ENCODE results near the gene ASAP2. TPM values are rescaled to one million over a fixed set of nuclear protein-coding genes. Genes with fewer than 3 reads are reported as not detected.

Gene ASAP2
- total RNA-seq, 1 experiment from 2014 or later, result 12.6 TPM

DNA sequence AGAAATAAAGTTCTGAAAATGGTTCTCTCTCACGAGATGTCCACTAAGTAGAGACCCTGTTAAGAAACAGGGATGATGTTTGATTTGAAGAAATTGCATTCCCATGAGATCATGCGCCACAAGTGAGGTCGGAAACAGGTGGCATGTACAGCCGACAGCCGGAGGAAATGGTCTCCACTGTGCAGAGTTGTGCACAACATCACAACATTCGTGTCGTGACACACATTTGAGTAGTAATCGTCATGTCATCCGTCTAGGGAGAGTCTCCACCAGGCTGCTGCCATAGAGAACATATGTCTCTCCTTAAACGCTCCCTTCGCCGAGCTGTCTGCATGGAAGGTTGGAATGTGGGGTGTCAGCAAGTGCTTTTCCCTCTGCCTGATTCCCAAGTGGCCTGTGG, 84.7 kb downstream of the ASAP2 start:
- H3K27ac ChIP-seq (ENCODE audit: insufficient read length, low read depth, low read length), result no peak overlapping the region
- H4K8ac ChIP-seq (replicated peaks; ENCODE audit: insufficient read length, low read depth, low read length), result no peak overlapping the region
- TF ChIP-seq CTCF (conservative IDR thresholded peaks at IDR 0.05), result no peak
- no peak overlapping the region for H2BK5ac ChIP-seq (ENCODE audit: insufficient read length, low read length)
- H3K27me3 ChIP-seq (ENCODE audit: insufficient read depth, low read length), result no peaks in the 10 kb centered on the region
- no peak overlapping the region for H3K4ac ChIP-seq (ENCODE audit: low read depth, low read length)
- H2BK12ac ChIP-seq (ENCODE audit: insufficient read length, low read depth, low read length), result no peak overlapping the region
- no peak overlapping the region for H2BK120ac ChIP-seq (ENCODE audit: low read depth, low read length, poor library complexity, severe bottlenecking)
- H3K4me1 ChIP-seq (ENCODE audit: insufficient read depth, low read length), result peaks cover 9% of the 10 kb centered on the region; the same call in 1 of the 2 replicates
- Mint-ChIP-seq H3K27me3 (ENCODE audit: low read depth) (no peaks in the 10 kb centered on the region), H3K9me3 (no peaks in the 10 kb centered on the region), H3K36me3 (ENCODE audit: insufficient read depth in 1 of 3, low read depth in 3 of 3) (peaks cover 0 to 14% (median 0%) of the 10 kb centered on the region in 3 experiments; a peak in 4 of 7 replicates), H3K27ac (no peak overlapping the region), H3K4me3 (no peak overlapping the region), H3K4me1 (peaks cover 31 to 40% of the 10 kb centered on the region in 2 experiments)
- H3K9me3 ChIP-seq (ENCODE audit: control insufficient read depth, low read depth, low read length), result no peaks in the 10 kb centered on the region
- H4K5ac ChIP-seq (ENCODE audit: insufficient read length, low read depth, low read length), result no peak overlapping the region
- H3K79me2 ChIP-seq (ENCODE audit: insufficient read depth, low read length), result no peaks in the 10 kb centered on the region
- H4K91ac ChIP-seq (ENCODE audit: insufficient read length, low read depth, low read length), result no peak overlapping the region
- no peak overlapping the region for H3K14ac ChIP-seq (ENCODE audit: insufficient read depth, low read length)
- WGBS (ENCODE audit: extremely low coverage, insufficient read length, low lambda C conversion rate), result no CpG with 5 or more reads among the region's 12 CpGs
- no peak overlapping the region for H3K23ac ChIP-seq (ENCODE audit: insufficient read length, low read depth, low read length)
- no peaks in the 10 kb centered on the region for H3K23me2 ChIP-seq (ENCODE audit: insufficient read length, low read depth, low read length, poor library complexity, severe bottlenecking)
- no peak overlapping the region for H2AK5ac ChIP-seq (ENCODE audit: insufficient read length, low read length)
- H2BK20ac ChIP-seq (ENCODE audit: low read depth, low read length, poor library complexity, severe bottlenecking), result no peak overlapping the region
- no peak overlapping the region for H3K18ac ChIP-seq (ENCODE audit: insufficient read length, low read depth, low read length)
- no peak for DNase-seq
- no peaks in the 10 kb centered on the region for H4K20me1 ChIP-seq (ENCODE audit: control insufficient read depth, insufficient read depth, insufficient read length)
- H3K4me2 ChIP-seq (ENCODE audit: insufficient read depth, insufficient read length, low read length), result no peak overlapping the region
- no peaks in the 10 kb centered on the region for H3K79me1 ChIP-seq (ENCODE audit: insufficient read depth, low read depth, low read length, poor library complexity, severe bottlenecking)
- no peak overlapping the region for H2AFZ ChIP-seq (ENCODE audit: low read length)
- H3T11ph ChIP-seq (ENCODE audit: low read length), result no peak overlapping the region
- H2BK15ac ChIP-seq (ENCODE audit: low read depth, low read length), result no peak overlapping the region
- no peak overlapping the region for H3K9ac ChIP-seq (ENCODE audit: extremely low read depth, insufficient read length, low read length)
- no peak overlapping the region for H3K56ac ChIP-seq (ENCODE audit: insufficient read length, low read depth, low read length)

Measured in H9 (cell line).